K562 (cell line): ENCODE data around the gene KAZN. TPM values are rescaled to one million over a fixed set of nuclear protein-coding genes. Genes with fewer than 3 reads are reported as not detected.

ENCODE experiments used
- ATAC-seq: fragments of 200-7000 bp; cut with Tn5 transposase; 3 replicates; pipeline ENCODE4 v1.9.1; 2020; ENCODE audit warnings: moderate library complexity
- BruUV-seq: library from RNA; stranded (reverse); fragments of 400-500 nt; replicated peaks from 2 replicates; lab custom pipeline; 2021; lab: Mats Ljungman, UMichigan
- CTCF ChIA-PET: fragments of 300-600 bp; formaldehyde crosslinking; extraction: SDS; loops from one replicate; lab custom pipeline; 2021; ENCODE audit warnings: low intra/inter-chr PET ratio; lab: Yijun Ruan, JAX
- POLR2A ChIA-PET: fragments of 300-600, 350-650 bp; sonication (Branson Sonifier 250); formaldehyde crosslinking; extraction: SDS; loops from one replicate; lab custom pipeline; 2021; ENCODE audit warnings: antibody characterized with exemption, inconsistent platforms; lab: Yijun Ruan, JAX
- DNase-seq, 4 experiments: peaks; one replicate each; pipeline versions ENCODE4 v3.0.0 to v3.0.0-alpha.2; 2011 to 2018; ENCODE audit warnings: low spot score in 3 of 4, mixed read lengths in 3 of 4; ENCODE audit errors: extremely low read depth in 1 of 4
- FAIRE-seq: peaks from 2 replicates; lab custom pipeline; 2011; peaks lifted over from hg19 to GRCh38; lab: Jason Lieb, UNC
- H2AFZ ChIP-seq: 2 replicates; pipeline ENCODE4 v1.6.0; 2011; ENCODE audit warnings: low read depth, low read length, control low read depth, inconsistent platforms
- H3K27ac ChIP-seq: fragments of 200-600 bp; 3 replicates; pipeline ENCODE4 v1.8.0; 2011; ENCODE audit warnings: low read depth, mild to moderate bottlenecking, control low read depth, inconsistent platforms, low read length, moderate library complexity, mixed read lengths; ENCODE audit errors: extremely low read depth
- H3K27me3 ChIP-seq, 2 experiments: fragments of 300-600 bp in 1 of 2; 2 replicates in 1 of 2; 3 replicates in 1 of 2; pipeline versions ENCODE4 v1.6.0 to v1.8.0; 2011; ENCODE audit warnings: inconsistent platforms in 2 of 2, low read length in 2 of 2, mild to moderate bottlenecking in 1 of 2, mixed read lengths in 1 of 2, moderate library complexity in 1 of 2; ENCODE audit not compliant: control insufficient read depth in 2 of 2, insufficient read depth in 2 of 2
- H3K36me3 ChIP-seq: fragments of 300-600 bp; 3 replicates; pipeline ENCODE4 v1.8.0; 2011; ENCODE audit warnings: mild to moderate bottlenecking, low read length, inconsistent platforms; ENCODE audit not compliant: control insufficient read depth, insufficient read depth
- H3K4me1 ChIP-seq, 2 experiments: fragments of 200-600 bp in 1 of 2; replicated peaks in 1 of 2; 2 replicates in 1 of 2; 3 replicates in 1 of 2; pipeline versions ENCODE4 v1.5.1 to v1.8.0; 2011; ENCODE audit warnings: inconsistent platforms in 2 of 2, low read length in 2 of 2, mild to moderate bottlenecking in 1 of 2, mixed read lengths in 1 of 2, moderate library complexity in 1 of 2; ENCODE audit not compliant: control insufficient read depth in 2 of 2, insufficient read depth in 2 of 2
- H3K4me2 ChIP-seq: 2 replicates; pipeline ENCODE4 v1.6.1; 2011; ENCODE audit warnings: low read length, control low read depth, inconsistent platforms, mixed read lengths; ENCODE audit not compliant: insufficient read depth
- H3K4me3 ChIP-seq: fragments of 200-600 bp; sonication (generic), shearing (Covaris generic); 2 replicates; pipeline ENCODE4 v1.5.1; 2016; ENCODE audit warnings: control low read depth, inconsistent platforms
- H3K79me2 ChIP-seq: fragments of 200-600 bp; 3 replicates; pipeline ENCODE4 v1.8.0; 2011; ENCODE audit warnings: low read length, inconsistent platforms; ENCODE audit not compliant: control insufficient read depth, insufficient read depth
- H3K9ac ChIP-seq, 2 experiments: 2 replicates each; pipeline versions ENCODE4 v1.6.0 to v1.6.1; 2011; ENCODE audit warnings: low read depth in 2 of 2, low read length in 2 of 2, control low read depth in 1 of 2, inconsistent platforms in 1 of 2, mild to moderate bottlenecking in 1 of 2, mixed read lengths in 1 of 2; ENCODE audit not compliant: insufficient read depth in 1 of 2
- H3K9me1 ChIP-seq: one replicate; pipeline ENCODE4 v1.6.0; 2011; ENCODE audit warnings: inconsistent platforms, mild to moderate bottlenecking, low read length, moderate library complexity; ENCODE audit not compliant: control insufficient read depth, insufficient read depth
- H3K9me3 ChIP-seq: replicated peaks from 2 replicates; pipeline ENCODE4 v1.5.1; 2011; ENCODE audit warnings: low read depth, low read length, inconsistent platforms; ENCODE audit not compliant: control insufficient read depth, insufficient read depth
- H4K20me1 ChIP-seq: replicated peaks from 2 replicates; pipeline ENCODE4 v1.6.1; 2011; ENCODE audit warnings: low read length, inconsistent platforms, mixed read lengths; ENCODE audit not compliant: control insufficient read depth, insufficient read depth
- ELF2 ChIP-seq: fragments of 250-450 bp; sonication (Bioruptor Pico); IDR thresholded peaks from 2 replicates; pipeline ENCODE4 v1.5.0; 2021; ENCODE audit warnings: mild to moderate bottlenecking
- ETV1 ChIP-seq: fragments of 450-650 bp; conservative IDR thresholded peaks from 2 replicates; pipeline ENCODE4 v1.6.1; 2016; ENCODE audit warnings: missing genetic modification characterization, control low read depth, low read depth, missing compliant biosample characterization
- NCOA4 ChIP-seq: fragments of 450-650 bp; IDR thresholded peaks from 2 replicates; pipeline ENCODE4 v1.6.1; 2018; ENCODE audit warnings: mild to moderate bottlenecking; ENCODE audit not compliant: partially characterized antibody
- NKRF ChIP-seq: fragments of 450-650 bp; IDR thresholded peaks from 2 replicates; pipeline ENCODE4 v1.6.1; 2016; ENCODE audit warnings: borderline replicate concordance
- POLR2H ChIP-seq: IDR thresholded peaks from 2 replicates; pipeline ENCODE4 v1.6.1; 2016; ENCODE audit warnings: missing genetic modification characterization, low read depth, mild to moderate bottlenecking, control low read depth, missing compliant biosample characterization, moderate library complexity
- TSHZ1 ChIP-seq: fragments of 250-450 bp; sonication (Bioruptor Pico); IDR thresholded peaks from 2 replicates; pipeline ENCODE4 v1.4.0; 2020; ENCODE audit warnings: mild to moderate bottlenecking, moderate library complexity
- ZBTB8A ChIP-seq: fragments of 450-650 bp; IDR thresholded peaks from 2 replicates; pipeline ENCODE4 v1.6.1; 2018; ENCODE audit warnings: mild to moderate bottlenecking, moderate library complexity; ENCODE audit not compliant: partially characterized antibody
- ZFP36 ChIP-seq: fragments of 150-350 bp; IDR thresholded peaks from 2 replicates; pipeline ENCODE4 v1.6.1; 2018; ENCODE audit warnings: low read length, low read depth; ENCODE audit not compliant: partially characterized antibody
- WGBS: fragments of 100-300 bp; shearing (Covaris generic); methylation state at CpG from one replicate; pipeline ENCODE4 v1.1.6; 2016; ENCODE audit warnings: low coverage, mixed read lengths; ENCODE audit not compliant: insufficient coverage; ENCODE audit errors: missing lambda C conversion rate; 5-methylcytosine and 5-hydroxymethylcytosine counted together
- in situ Hi-C: fragments of 300-500 bp; cut with MboI; formaldehyde crosslinking; loops from 4 replicates; pipeline ENCODE4 v1.15.0; 2018; ENCODE audit warnings: inconsistent platforms, mixed read lengths
- intact Hi-C: fragments of 100-400 bp; cut with micrococcal nuclease; formaldehyde crosslinking; loops from 2 replicates; pipeline ENCODE4 v1.14.2; 2022
- polyA plus RNA-seq, 8 experiments: library from polyadenylated mRNA; depleted of rRNA in 4 of 8; stranded (reverse) in 5 of 8; unstranded in 3 of 8; fragments of >200 nt; fragmentation: Nextera tagmentation in 2 of 8; fragmentation: Illumina TruSeq in 1 of 8; extraction: Ambion mirVana in 2 of 8; extraction: Trizol in 1 of 8; gene quantifications; 2 replicates each; pipeline versions ENCODE4 v1.2.1 to v1.2.3, GENCODE V29; 2011 to 2014; ENCODE audit warnings: inconsistent platforms in 1 of 8, missing spikeins in 1 of 8
- total RNA-seq, 7 experiments: library from RNA; depleted of rRNA in 6 of 7; stranded (reverse); fragments of >200 nt in 6 of 7; fragmentation: Illumina TruSeq in 2 of 7; extraction: Trizol in 2 of 7; gene quantifications; 2 replicates each; pipeline versions ENCODE4 v1.2.1 to v1.2.3, GENCODE V29; 2011 to 2021; ENCODE audit warnings: low replicate concordance in 1 of 7
- TF ChIP-seq, protein P1 (sequence below): fragments of 450-650 bp; formaldehyde crosslinking; conservative IDR thresholded peaks from 2 replicates; pipeline ENCODE4 v1.4.0; 2022; ENCODE audit warnings: mild to moderate bottlenecking, missing genetic modification characterization

KAZN gene
- total and polyA plus RNA-seq, 9 of the 15 experiments (the other 6 are each of a cell fraction or from before 2014, with no cell fraction given): 2.1 to 21.6 (median 5.4) TPM

DNA sequence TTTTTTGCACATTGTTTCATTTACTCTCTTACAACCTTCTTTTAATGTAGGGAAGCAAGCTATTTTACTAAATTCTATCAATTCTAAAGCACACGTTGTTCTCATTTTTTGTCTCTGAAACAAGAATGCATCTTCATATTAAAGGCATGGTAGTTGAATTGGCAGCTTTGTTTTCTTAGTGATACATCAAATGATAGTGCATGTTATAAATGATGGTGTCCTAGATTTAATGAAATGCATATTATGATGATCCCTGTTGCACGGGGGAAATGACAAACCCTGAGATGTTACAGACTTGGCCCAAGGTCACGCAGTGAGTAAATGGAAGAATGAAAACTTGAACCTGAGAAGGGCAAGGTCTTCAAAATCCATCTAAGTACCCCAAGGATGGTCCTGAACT lies 213.1 kb downstream of the KAZN start:
- H3K27me3 ChIP-seq: no peaks in the 10 kb centered on the region; a peak in 1 of 5 replicates
- 31% methylated on average over 3 of the region's 3 CpGs for WGBS
- no peak for ATAC-seq
- H3K4me3 ChIP-seq: no peak overlapping the region
- in situ Hi-C loops (no loop called here), intact Hi-C loops (no loop called here)
- H3K27ac ChIP-seq: no peak overlapping the region
- no peaks in the 10 kb centered on the region for H4K20me1 ChIP-seq
- ChIA-PET CTCF (no interaction called here), POLR2A (no interaction called here)
- DNase-seq: no peak
- peaks cover 19% of the 10 kb centered on the region for H3K9me3 ChIP-seq
- FAIRE-seq: peak; percentile 19
- H3K79me2 ChIP-seq: no peaks in the 10 kb centered on the region
- H3K36me3 ChIP-seq: no peaks in the 10 kb centered on the region
- BruUV-seq: no TSS peak
- H3K9ac ChIP-seq: no peak overlapping the region
- no peaks in the 10 kb centered on the region for H3K9me1 ChIP-seq
- no peak overlapping the region for H2AFZ ChIP-seq
- no peak overlapping the region for H3K4me2 ChIP-seq
- H3K4me1 ChIP-seq: peaks cover 0 to 4% of the 10 kb centered on the region in 2 experiments; a peak in 3 of 5 replicates
- no peak for TF ChIP-seq NKRF
- TF ChIP-seq NCOA4: no peak
- TF ChIP-seq ZBTB8A: no peak
- TF ChIP-seq POLR2H (tag): no peak
- no peak for TF ChIP-seq ETV1 (tag)
- no peak for TF ChIP-seq ELF2 (CRISPR knock-in tag)
- TF ChIP-seq TSHZ1 (CRISPR knock-in tag): no peak
- no peak for TF ChIP-seq ZFP36
- TF ChIP-seq, protein P1, sequence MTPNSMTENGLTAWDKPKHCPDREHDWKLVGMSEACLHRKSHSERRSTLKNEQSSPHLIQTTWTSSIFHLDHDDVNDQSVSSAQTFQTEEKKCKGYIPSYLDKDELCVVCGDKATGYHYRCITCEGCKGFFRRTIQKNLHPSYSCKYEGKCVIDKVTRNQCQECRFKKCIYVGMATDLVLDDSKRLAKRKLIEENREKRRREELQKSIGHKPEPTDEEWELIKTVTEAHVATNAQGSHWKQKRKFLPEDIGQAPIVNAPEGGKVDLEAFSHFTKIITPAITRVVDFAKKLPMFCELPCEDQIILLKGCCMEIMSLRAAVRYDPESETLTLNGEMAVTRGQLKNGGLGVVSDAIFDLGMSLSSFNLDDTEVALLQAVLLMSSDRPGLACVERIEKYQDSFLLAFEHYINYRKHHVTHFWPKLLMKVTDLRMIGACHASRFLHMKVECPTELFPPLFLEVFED (CRISPR knock-in tag): no peak
